Effector memory CD8-positive, alpha-beta T cell (primary cell): ENCODE data around the gene GALNS.

ENCODE experiments used
- ATAC-seq: fragments of 150-1000 bp; cut with Tn5 transposase; replicated peaks from 2 replicates; pipeline ENCODE4 v1.10.0; 2021; ENCODE audit warnings: mild to moderate bottlenecking, moderate library complexity
- DNase-seq, 3 experiments: peaks; one replicate each; pipeline ENCODE4 v3.0.0; 2021
- H3K27ac Mint-ChIP-seq, 2 donors: one replicate each; pipeline ENCODE4 v1.8.0; 2022; ENCODE audit warnings: mild to moderate bottlenecking in 2 of 2, mixed read lengths in 2 of 2, moderate library complexity in 2 of 2
- H3K27me3 Mint-ChIP-seq, 2 donors: one replicate each; pipeline ENCODE4 v1.8.0; 2022; ENCODE audit warnings: mixed read lengths in 2 of 2
- H3K36me3 Mint-ChIP-seq: one replicate; pipeline ENCODE4 v1.8.0; 2022; ENCODE audit warnings: mild to moderate bottlenecking, moderate library complexity, mixed read lengths; ENCODE audit not compliant: insufficient read depth
- H3K4me1 Mint-ChIP-seq, 2 donors: one replicate each; pipeline ENCODE4 v1.8.0; 2022; ENCODE audit warnings: low read depth in 2 of 2, mixed read lengths in 2 of 2
- H3K4me3 Mint-ChIP-seq, 2 donors: one replicate each; pipeline ENCODE4 v1.8.0; 2022; ENCODE audit warnings: mild to moderate bottlenecking in 2 of 2, mixed read lengths in 2 of 2, moderate library complexity in 2 of 2
- H3K9me3 Mint-ChIP-seq, 2 donors: one replicate each; pipeline ENCODE4 v1.8.0; 2022; ENCODE audit warnings: mixed read lengths in 2 of 2
- total RNA-seq, 9 experiments: gene quantifications; one replicate each; lab custom pipeline; 2026; lab: John Stamatoyannopoulos, UW

The GALNS gene, protein sequence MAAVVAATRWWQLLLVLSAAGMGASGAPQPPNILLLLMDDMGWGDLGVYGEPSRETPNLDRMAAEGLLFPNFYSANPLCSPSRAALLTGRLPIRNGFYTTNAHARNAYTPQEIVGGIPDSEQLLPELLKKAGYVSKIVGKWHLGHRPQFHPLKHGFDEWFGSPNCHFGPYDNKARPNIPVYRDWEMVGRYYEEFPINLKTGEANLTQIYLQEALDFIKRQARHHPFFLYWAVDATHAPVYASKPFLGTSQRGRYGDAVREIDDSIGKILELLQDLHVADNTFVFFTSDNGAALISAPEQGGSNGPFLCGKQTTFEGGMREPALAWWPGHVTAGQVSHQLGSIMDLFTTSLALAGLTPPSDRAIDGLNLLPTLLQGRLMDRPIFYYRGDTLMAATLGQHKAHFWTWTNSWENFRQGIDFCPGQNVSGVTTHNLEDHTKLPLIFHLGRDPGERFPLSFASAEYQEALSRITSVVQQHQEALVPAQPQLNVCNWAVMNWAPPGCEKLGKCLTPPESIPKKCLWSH
- 18.2 to 80.5 (median 28.7) reads per million in 9 experiments for total RNA-seq

DNA sequence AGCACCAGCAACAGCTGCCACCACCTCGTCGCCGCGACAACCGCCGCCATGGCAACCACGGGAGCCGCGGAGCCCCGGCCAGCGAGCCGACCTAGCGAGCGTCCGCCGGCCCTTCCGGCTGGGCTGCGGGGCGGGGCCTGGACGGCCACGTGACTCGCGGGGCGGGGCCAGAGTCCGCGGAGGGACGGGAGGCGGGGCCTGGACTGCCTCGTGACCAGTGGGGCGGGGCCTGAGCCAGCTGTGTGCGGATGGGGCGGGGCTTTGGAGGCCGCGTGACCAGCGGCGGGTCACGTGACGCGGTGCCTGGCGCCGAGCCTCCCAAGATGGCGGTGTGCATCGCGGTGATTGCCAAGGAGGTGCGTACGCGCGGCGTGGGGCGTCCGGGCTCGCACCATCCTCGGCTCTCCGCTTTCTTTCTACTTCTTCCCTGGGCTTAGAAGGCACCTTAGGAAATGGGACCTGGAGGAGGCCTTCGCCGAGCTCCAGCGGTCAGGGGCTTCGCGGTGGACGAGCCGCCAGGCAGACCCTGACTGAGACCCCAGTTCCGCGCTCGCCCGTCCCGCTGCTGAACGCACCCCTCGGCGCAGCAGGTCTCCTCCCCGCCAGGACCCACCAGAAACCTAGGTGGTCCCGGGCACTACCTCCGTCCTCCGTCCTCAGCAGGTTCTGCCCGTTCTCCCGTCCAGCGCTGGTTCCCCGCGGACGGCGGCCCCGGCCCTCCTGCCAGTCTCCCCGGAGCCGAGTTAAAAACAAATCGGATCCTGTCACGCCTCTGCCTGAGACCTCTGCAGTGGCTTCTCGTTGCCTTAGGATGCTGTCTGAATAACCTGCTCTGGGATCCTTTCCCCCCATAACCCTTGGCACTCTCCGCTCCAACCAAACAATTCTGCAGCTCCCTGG is at the start of gene GALNS, which contains the start of gene TRAPPC2L:
GALNS (minus strand) TSS at position 120 of the 900 bp plus-strand sequence; CDS start at position 50, 70 bp downstream.
TRAPPC2L (plus strand) TSS at position 300 of the 900 bp plus-strand sequence; CDS start at position 324, 24 bp downstream.
- Mint-ChIP-seq H3K36me3 (peaks cover 18% of the 10 kb centered on the region), H3K9me3 (no peaks in the 10 kb centered on the region), H3K4me3 (peak within 1 kb of the TSS; percentile 96 to 98), H3K27ac (peak within 1 kb of the TSS; percentile 82 to 93), H3K4me1 (peaks cover 21 to 22% of the 10 kb centered on the region in 2 donors), H3K27me3 (no peaks in the 10 kb centered on the region)
- ATAC-seq: peak; percentile 86
- DNase-seq: peak; percentile 99

DNA sequence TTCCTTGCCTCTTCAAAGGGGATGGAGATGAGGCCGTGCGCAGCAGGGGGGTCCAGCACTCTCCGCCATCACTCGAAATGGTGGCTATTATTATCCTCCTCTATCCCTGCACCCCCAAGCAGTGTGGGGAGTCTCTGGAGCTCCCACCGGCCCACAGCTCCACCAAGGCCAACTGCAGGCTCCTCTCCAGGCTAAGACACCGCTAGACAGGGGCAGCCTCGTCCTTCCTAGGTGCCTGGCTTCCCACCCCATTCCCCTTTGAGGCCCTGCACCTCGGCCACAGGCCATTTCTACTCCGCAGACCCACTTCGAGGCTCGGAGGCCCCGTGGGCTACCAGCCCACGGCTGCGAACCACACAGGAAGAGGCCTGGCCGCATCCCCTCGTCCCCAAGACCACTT is 49.3 kb upstream of the GALNS start:
- H3K27ac Mint-ChIP-seq: no peak overlapping the region
- peaks cover 4 to 5% of the 10 kb centered on the region in 2 donors for H3K4me1 Mint-ChIP-seq
- peaks cover 7 to 20% of the 10 kb centered on the region in 2 donors for H3K27me3 Mint-ChIP-seq

DNA sequence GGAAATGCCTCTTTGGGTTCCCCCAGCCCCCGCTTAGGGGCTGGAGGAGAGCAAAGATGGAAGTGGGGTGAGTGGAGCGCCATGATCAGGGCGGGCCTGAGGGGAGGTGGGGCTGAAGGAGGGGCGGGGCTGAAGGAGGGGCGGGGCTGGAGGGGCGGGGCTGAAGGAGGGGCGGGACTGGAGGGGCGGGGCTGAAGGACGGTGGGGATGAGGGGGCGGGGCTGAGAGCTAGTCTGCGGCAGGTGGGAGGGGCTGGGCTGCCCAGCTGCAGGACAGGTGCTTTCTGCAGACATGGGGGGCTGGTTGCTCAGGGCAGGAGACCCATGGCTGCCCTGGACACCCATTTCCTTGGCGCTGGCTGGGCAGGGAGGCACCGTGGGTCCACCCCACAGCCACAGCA is 48.8 kb upstream of the GALNS start:
- no peak for ATAC-seq
- Mint-ChIP-seq H3K36me3 (no peaks in the 10 kb centered on the region), H3K9me3 (no peaks in the 10 kb centered on the region), H3K27ac (no peak overlapping the region), H3K4me3 (no peak overlapping the region), H3K4me1 (peaks cover 4 to 5% of the 10 kb centered on the region in 2 donors), H3K27me3 (peaks cover 7 to 18% of the 10 kb centered on the region in 2 donors)
- DNase-seq: no peak

More for the DNA sequence above, 49.3 kb upstream of the GALNS start:
- ATAC-seq: no peak
- no peak for DNase-seq
- no peak overlapping the region for H3K4me3 Mint-ChIP-seq
- no peaks in the 10 kb centered on the region for H3K36me3 Mint-ChIP-seq
- H3K9me3 Mint-ChIP-seq: no peaks in the 10 kb centered on the region

DNA sequence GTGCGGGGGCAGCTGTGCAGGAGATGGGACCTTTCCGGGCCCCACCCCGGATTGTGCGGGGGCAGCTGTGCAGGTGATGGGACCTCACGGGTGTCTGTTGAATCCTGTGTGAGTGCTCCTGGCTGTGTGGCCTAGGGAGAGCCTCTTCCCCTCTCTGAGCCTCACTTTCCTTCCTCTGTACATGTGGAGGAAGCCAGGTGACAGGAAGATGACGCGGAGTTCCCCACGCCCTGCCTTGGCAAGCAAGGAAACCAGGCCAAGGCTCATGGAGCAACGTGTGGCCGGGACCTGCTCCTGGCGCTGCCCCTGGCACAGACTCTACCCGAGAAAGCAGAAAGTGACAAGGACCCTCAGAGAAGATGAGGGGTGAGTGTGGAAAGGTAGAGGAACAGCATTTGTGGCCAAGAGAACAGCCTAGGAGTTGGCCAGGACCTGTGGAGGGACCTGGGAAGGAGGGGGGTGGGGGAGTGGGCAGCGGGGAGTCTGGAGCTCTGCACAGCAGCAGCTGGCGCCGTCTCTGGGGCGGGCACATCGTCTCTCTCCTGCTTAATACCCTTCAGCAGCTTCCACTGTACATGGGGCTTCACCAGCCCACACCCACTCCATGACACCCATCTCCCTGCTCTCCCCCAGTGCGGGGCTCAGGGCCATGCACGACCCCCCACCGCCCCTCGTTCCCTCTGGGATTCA is 48.1 kb upstream of the GALNS start:
- ATAC-seq: no peak
- H3K4me3 Mint-ChIP-seq: no peak overlapping the region
- H3K36me3 Mint-ChIP-seq: no peaks in the 10 kb centered on the region
- H3K27me3 Mint-ChIP-seq: peaks cover under 1 to 10% of the 10 kb centered on the region in 2 donors
- no peak overlapping the region for H3K27ac Mint-ChIP-seq
- H3K9me3 Mint-ChIP-seq: no peaks in the 10 kb centered on the region
- peaks cover 4 to 5% of the 10 kb centered on the region in 2 donors for H3K4me1 Mint-ChIP-seq
- no peak for DNase-seq

DNA sequence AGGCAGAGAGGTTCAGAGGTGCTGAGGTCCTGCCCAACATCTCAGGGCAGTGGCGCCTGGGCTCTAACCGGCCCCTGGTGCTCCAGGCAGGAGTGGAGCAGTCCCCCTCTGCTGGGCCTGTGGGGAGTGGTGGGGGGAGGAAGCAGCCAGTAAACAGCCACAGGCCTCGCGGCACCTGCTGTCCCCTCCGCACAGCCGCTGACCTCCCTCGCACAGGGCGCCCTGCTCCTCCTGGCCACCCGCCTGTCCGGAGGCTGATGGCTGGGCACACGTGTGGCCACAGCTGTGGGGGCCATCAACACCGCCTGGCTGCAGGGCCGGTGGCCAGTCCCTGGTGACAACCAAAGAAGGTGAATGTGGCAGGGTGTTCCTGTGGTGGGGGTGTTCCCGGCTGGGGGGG is 46.5 kb upstream of the GALNS start:
- no peaks in the 10 kb centered on the region for H3K9me3 Mint-ChIP-seq
- H3K27ac Mint-ChIP-seq: no peak overlapping the region
- DNase-seq: no peak
- peaks cover 0 to 8% of the 10 kb centered on the region in 2 donors for H3K27me3 Mint-ChIP-seq
- H3K36me3 Mint-ChIP-seq: no peaks in the 10 kb centered on the region
- H3K4me3 Mint-ChIP-seq: no peak overlapping the region
- ATAC-seq: no peak
- H3K4me1 Mint-ChIP-seq: peaks cover 4 to 5% of the 10 kb centered on the region in 2 donors

DNA sequence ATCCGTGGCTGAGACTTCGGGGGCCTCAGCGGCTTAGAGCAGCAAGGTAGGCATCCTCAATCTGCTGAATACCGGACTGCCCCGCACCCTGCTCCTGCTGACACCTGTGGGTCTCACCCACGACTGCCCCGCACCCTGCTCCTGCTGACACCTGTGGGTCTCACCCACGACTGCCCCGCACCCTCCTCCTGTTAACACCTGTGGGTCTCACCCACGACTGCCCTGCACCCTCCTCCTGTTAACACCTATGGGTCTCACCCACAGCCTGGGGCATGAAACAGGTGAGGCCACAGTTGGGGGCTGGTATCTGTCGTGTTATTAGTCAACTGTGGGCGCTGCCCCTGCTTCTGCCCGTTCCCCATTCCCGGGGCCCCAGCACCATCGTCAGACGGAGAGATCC is 46.0 kb upstream of the GALNS start:
- Mint-ChIP-seq H3K9me3 (no peaks in the 10 kb centered on the region), H3K27me3 (peaks cover 0 to 8% of the 10 kb centered on the region in 2 donors), H3K36me3 (no peaks in the 10 kb centered on the region), H3K4me1 (peaks cover 4 to 5% of the 10 kb centered on the region in 2 donors), H3K27ac (no peak overlapping the region), H3K4me3 (no peak overlapping the region)
- ATAC-seq (no peak), DNase-seq (no peak)

DNA sequence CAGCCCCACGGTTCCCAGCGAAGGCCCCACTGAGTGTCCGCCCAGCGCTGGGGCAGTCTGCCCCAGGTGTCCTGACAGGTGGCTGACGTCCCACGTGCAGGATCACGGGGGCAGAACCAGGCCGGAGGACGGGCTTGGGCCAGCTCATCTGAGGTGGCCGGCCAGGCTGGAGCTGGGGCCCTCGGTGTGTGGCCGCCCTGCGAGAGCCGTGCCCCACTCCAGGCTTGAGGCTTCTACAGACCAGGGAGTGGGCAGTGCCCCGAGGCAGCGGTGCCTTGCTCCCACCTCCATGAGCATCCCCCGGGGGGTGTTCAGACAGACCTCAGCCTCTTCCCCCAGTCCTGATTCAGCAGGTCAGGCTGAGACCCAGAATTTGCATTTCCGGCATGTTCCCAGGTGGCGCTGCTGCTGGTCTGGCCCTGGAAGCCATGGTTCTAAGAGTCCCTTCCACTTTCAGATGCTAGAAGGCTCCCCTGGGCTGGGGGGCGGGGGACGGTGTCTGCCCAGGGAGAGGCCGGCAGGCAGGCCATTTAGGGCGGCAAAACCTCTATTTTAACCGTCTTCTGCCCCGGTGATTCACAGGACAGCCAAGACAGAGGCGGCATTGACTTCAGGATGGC is 45.1 kb upstream of the GALNS start:
- Mint-ChIP-seq H3K4me1 (peaks cover 4 to 5% of the 10 kb centered on the region in 2 donors), H3K36me3 (no peaks in the 10 kb centered on the region), H3K4me3 (no peak overlapping the region), H3K27ac (no peak overlapping the region), H3K27me3 (peaks cover 0 to 8% of the 10 kb centered on the region in 2 donors), H3K9me3 (no peaks in the 10 kb centered on the region)
- no peak for DNase-seq
- ATAC-seq: no peak

DNA sequence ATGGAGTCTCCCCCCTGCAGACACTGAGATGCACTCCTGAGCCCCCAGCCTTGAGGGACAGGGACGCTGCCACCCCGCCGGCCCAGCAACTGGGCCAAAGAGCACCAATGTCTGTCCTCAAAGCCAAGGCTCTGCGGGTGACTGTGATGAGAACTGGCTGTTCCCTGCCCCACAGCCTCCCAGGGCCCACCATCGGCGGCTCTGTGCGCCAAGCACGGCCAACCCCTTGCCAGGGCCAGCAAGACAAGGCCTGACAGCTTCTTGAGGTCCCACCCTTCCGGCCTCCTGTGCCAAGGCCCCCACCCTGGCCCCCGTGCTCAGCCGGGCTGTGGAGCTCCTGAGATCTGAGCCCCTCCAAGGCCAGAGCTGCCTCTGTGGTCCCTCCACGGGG is 43.9 kb upstream of the GALNS start:
- Mint-ChIP-seq H3K27me3 (peaks cover 0 to 8% of the 10 kb centered on the region in 2 donors), H3K9me3 (no peaks in the 10 kb centered on the region), H3K4me1 (peaks cover 0 to 3% of the 10 kb centered on the region in 2 donors), H3K27ac (no peak overlapping the region), H3K36me3 (no peaks in the 10 kb centered on the region), H3K4me3 (no peak overlapping the region)
- ATAC-seq (no peak), DNase-seq (no peak)

DNA sequence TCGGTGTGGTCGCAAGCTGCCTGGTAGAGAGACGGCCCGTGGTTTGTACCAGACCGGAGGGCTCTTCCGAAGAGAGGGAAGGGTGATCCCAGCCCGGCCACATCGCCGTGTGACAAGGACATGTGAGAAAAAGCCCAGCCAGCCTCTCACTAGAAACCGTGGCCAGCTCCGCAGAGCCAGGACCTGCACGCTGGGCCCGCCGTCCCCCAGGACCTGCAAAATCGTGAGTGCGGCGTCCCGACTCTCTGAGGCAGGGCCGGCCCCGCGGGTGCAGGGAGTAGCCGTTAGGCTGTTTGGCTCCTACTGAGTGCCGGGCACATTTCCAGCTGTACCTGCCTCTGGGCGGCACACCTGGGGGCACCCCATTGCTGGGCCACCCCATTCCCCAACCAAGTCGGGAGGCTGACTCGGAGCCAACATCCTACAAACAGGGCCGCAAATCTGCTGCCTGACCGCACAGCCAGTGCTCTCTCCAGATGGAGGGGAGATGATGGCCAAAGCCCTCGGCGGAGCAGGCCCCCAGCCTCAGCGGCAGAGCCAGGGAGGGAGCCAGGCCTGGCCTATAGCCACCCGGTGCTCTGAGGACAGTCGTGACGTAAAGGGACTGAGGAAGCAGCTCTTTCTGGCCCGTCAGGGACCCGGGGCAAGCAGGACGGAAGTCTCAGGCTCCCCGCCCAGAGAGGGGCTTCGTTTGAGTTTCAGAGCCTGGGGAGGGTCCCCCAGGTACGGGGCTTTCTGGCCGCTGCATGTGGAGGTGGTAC is 43.3 kb upstream of the GALNS start:
- no peak for ATAC-seq
- H3K9me3 Mint-ChIP-seq: no peaks in the 10 kb centered on the region
- H3K27me3 Mint-ChIP-seq: peaks cover 0 to 8% of the 10 kb centered on the region in 2 donors
- H3K27ac Mint-ChIP-seq: no peak overlapping the region
- no peak overlapping the region for H3K4me3 Mint-ChIP-seq
- H3K4me1 Mint-ChIP-seq: peaks cover 0 to 3% of the 10 kb centered on the region in 2 donors
- no peaks in the 10 kb centered on the region for H3K36me3 Mint-ChIP-seq
- DNase-seq: no peak

DNA sequence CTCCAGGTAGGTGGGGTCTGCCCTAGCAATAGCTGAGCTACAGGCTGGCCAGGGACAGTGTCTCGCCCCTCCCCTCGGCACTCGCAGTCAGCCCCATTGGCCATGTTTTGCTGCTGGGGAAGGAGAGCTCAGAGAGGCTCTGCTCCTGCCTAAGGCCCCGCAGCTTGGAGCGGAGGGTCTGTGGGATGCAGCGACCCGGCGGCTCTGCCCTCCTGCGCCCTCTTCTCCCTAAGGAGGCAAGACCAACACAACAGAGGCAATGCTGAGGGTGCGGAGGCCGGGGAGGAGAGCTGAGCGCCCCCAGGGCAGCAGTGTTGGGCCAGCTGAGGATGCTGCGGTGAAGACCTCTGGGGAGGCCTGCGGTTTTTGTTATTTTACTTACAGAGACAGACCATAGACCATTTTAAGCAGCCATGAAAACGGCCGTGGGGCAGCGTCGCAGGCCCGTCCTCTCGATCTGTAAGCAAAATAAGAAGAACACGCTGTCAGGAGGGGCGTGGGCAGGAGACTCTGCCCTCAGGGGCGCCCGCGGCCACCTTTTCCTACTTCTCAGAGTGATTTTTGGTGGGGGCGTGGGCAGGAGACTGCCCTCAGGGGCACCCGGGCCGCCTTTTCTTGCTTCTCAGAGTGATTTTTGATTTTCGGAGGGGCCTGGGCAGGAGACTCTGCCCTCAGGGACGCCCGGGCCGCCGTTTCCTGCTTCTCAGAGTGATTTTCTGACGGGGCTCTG is 41.1 kb upstream of the GALNS start:
- no peak for ATAC-seq
- Mint-ChIP-seq H3K36me3 (no peaks in the 10 kb centered on the region), H3K4me1 (peaks cover 0 to 2% of the 10 kb centered on the region in 2 donors), H3K27me3 (peaks cover 0 to 4% of the 10 kb centered on the region in 2 donors), H3K4me3 (no peak overlapping the region), H3K27ac (no peak overlapping the region), H3K9me3 (no peaks in the 10 kb centered on the region)
- no peak for DNase-seq

DNA sequence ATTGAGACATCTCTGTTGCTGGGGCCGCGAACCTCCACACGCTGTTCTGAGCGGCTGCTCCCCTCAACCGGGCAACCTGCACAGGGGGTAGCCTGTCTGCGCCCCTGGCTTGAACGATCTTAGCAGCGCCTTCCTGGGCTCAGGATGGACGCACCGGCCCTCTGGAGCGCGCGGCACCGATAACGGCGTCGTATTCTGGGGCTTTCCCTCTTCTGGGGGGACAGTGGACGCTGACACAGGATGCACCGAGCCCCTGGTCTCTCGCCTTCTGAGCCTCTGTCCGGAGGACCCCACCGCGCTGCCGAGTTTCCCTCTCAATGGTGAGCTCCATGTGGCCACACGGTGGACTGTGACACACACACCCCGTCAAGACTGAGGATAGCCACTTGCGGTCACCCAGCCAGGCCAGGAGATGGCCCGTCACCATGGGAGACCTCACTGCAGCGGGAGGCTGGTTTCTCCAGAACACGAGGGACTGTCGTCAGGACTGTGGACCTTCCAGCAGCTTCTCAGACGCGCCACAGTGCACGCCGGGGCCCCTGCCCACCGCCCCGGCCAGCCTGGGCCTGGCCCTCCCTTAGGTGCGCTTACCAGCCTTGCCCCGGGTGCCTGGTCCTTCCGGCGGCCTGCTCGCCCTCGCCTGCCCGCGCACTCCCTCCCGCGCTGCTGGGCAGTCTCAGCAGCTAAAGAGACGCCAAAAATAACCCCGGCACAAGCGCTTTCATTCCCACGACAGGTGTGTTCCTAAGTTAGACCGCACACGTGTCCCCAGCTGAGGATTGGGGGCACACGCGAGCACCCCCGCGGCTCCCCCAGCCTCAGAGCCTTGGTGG is 39.7 kb upstream of the GALNS start:
- ATAC-seq (no peak), DNase-seq (no peak)
- Mint-ChIP-seq H3K9me3 (no peaks in the 10 kb centered on the region), H3K27ac (no peak overlapping the region), H3K27me3 (no peaks in the 10 kb centered on the region), H3K4me3 (no peak overlapping the region), H3K4me1 (no peaks in the 10 kb centered on the region), H3K36me3 (no peaks in the 10 kb centered on the region)
